Activated gamma-delta T cell (primary cell): ENCODE results near the gene SMAD9.

ENCODE experiments used
- DNase-seq: peaks from one replicate; lab custom pipeline; 2025; lab: John Stamatoyannopoulos, UW
- total RNA-seq, 2 donors: gene quantifications; one replicate each; lab custom pipeline; 2026; lab: John Stamatoyannopoulos, UW

The SMAD9 gene
- total RNA-seq, result 0 to 0.09 reads per million in 2 donors

DNA sequence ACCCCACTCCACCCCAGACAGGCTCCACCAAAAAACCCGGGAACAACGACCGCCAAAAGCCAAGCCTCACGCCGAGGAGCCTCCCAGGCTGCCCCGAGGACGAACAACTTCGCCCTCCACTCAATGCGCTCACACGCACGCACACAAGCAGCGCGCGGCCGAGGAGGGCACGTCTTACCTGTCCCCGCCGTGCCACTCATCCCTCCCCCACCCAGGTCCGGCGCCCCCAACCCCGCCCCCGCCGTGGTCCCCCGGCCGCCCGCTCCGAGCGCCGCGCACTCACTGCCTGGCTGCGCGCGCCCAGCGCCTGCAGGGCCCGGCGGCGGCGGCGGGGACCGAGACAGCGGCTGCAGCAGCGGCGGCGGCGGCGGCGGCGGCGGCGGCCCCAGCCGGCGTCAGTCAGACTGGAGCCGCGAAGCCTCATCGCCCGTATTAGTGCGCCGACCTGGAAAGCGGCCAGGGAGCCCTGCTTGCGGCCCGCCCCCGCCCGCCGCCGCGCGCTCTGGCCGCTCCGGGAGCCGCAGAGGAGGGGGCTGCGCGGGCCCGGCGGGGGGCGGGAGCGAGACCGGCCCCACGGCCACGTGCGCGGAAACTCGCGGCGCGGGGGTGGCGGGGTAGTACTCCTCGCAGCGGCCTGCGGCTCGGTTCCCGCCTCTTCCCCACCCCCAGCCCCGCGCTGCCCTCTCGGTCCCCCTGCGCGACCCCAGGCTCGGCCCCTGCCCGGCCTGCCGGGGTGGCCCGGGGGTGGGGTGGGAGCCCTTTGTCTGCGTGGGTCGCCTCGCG lies at the start of gene SMAD9:
TSS of gene SMAD9 (minus strand) at position 406 of the 783 bp plus-strand sequence. CDS start 40,549 bp downstream, outside the sequence.
- DNase-seq, result no peak

GRCh38 chr13:36966404-36966803 lies 46.4 kb upstream of the SMAD9 start:
- DNase-seq, result no peak

DNA sequence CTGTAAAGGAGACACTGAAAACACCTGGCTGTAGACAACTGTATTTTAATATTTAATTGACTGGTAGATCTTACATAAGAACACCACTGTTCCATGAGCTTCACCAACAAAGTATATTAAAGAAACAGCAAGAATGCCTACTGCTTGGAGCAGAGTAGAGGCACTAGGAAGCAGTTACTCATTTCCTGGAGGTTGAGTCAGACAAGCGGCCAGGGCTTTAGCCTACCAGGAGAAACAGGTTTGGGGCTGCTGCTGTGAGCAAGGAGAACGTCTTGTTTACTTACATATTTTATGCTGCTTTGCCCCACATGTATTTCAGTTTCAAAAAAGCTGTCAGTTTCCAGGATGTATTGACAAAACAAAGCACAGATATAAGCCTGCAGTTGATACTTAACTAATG lies 45.7 kb upstream of the SMAD9 start:
- no peak for DNase-seq

- DNase-seq, result no peak
These were observed 39.5 kb upstream of the SMAD9 start for GRCh38 chr13:36959456-36960116.

DNA sequence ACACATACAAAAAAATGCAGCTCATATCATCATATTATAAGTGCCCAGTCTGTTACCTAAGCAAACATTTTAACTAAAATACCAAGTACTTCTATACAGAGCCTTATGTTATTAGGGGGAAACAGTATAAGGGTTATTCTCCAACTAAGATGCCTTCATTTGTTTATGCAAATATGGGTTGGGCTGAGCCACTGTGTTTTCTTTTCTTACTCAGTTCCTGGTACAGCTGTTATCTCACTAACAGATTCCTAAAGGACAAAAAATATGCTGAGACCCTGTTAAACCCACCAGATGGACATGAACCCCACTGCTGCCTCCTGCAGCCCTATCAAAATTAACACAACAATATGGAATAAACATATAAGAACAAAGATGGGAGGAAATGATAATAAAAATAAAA lies 34.5 kb upstream of the SMAD9 start:
- no peak for DNase-seq

- no peak for DNase-seq
These were observed 30.9 kb upstream of the SMAD9 start for GRCh38 chr13:36950920-36951319.

- DNase-seq, result no peak
These were observed 30.3 kb upstream of the SMAD9 start for GRCh38 chr13:36950330-36950729.

GRCh38 chr13:36945078-36945477 lies 25.0 kb upstream of the SMAD9 start:
- no peak for DNase-seq

DNA sequence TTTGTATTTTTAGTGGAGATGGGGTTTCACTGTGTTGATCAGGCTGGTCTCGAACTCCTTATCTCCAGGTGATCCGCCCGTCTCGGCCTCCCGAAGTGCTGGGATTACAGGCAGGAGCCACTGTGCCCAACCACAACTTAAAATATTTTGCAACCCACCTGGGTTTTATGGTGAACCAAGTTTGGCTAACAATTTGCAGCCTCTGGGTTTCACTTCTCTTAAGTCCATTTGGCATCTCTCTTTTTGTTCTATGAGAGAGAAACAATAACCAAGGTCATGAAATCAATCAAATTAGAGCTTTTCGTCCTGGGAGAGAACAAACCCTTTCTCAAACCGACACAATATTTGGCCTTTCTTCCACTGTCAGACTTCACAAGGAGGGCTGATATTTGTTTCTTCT lies 5.6 kb upstream of the SMAD9 start:
- no peak for DNase-seq

DNA sequence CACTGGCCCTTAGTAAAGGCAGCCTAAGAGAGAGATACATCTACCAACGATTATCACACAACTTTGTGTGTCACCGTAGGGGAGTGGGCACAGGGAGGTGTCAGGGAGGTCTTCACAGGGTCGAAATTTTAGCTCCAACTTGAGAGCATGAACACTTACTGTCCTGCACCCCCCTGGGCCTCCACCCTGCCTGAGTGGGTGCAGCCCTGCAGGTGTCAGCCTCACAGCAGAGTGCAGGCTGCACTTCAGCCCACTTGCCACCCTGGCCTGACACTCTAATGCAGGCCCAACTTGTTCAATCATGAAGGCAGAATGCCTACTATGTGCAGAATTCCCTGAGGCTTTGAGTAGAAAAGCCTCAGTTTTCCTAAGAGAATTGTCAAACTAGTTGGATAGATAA lies 4.0 kb upstream of the SMAD9 start:
- no peak for DNase-seq

DNA sequence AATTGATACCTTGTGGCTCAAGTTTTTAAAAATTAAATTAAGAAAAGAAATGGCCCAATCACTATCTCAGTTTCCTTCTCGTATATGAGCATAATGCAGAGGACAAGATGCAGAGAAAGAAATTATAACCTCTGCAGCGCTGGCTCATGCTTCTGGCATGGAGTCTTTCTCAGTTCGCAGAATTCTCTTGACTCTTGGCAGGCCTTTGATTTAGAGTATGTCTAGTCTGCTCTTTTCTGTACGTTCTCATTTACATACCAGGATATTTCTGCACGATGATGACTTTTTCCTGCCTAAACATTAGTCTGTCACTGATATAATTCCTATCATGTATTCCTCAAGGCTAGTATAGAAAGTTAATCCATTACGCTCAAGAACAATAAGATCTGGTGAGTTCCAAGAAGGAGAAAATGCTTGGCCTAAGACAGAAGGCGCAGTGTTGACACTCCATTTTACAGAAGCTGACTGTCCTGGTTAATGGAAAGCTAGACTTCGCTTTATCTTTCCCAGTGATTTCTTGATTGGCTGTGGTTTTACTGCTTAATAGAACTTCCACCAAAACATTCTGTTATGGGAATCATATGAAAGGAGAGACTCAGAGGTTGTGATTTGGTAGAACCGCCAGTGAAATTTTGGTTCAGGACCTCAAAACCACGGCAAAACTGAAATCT lies 1.7 kb upstream of the SMAD9 start:
- DNase-seq, result no peak

DNA sequence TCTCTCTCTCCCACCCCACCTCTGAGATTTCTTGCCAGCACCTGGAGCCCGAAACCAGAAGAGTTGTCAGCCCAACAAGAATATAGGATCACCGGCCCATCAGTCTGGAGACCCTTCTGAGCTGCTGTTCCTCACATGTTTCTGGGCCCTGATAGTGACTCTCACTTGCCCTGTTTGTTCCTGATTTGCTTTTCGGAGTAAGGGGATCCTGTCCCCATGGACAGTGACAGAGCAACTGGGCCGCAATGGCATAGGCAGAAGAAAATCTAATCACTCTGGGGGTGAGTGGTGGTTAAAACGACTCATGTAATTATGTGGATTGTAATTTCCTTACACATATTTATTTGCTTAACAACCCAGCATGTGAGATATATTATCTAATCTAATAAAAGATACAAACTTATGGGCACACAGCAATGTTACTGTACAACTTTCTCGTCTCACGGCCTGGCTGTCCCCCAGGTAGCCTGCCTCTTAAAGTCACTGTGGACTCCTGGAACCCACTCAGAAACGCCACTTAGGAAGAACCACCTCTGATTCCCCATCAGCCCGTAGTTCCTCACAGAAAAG lies 663 bp upstream of the SMAD9 start:
- no peak for DNase-seq

- no peak for DNase-seq
These were observed 736 bp downstream of the SMAD9 start for GRCh38 chr13:36919171-36919832.

- no peak for DNase-seq
These were observed 1.5 kb downstream of the SMAD9 start for GRCh38 chr13:36918246-36919131.

GRCh38 chr13:36917311-36917710 lies 2.7 kb downstream of the SMAD9 start:
- DNase-seq, result no peak

DNA sequence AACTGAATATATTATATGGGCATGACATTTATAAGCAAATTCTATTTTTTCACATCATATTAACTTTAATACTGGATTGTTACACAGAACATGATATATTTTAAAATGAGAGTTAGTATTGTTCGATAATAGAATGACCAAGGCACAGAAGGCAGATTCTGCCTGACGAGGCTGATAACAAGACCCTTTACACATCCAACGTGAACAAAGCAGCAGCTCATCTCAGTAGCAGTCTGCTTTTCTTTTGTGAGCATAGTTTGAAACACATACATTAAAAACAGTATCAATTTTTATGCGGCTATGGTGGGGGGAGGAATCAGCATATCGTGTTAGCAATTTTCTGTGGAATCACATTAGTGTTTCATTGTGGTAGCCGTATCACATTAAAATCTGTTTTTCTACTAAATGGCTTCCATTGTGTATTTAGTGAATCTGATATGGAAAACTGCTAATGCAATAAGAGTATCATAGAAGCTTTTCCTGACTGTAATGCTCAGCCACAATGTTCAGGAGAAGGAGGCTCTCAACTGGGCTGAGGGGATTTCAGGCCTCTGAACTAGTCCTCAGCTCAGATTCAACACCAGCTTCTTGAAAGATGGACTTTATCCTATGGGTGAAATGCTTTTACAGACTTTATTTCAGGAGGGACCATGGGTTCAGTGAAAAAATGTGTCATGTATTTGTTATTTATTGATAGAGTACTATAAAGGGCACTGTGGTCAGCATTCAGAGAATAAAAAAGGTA lies 4.0 kb downstream of the SMAD9 start:
- no peak for DNase-seq

DNA sequence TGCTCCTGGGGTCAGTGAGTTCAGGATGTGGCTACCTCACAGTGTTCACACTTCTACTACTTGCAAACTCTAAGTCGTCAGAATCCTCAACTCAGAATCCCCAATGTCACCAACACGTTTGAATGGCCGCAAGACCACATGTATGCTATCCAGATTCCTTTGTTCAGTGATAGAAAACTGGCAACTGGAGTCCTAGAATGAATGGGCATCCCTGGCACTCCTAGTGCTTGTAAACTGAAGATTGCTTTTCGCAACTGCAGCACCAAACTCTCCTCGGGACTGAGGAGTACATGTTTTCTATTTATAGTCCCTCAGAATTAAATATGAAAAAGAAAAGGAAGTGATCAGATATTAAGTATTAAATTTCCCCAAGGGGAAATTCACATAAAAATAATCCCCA lies 4.9 kb downstream of the SMAD9 start:
- DNase-seq, result no peak

DNA sequence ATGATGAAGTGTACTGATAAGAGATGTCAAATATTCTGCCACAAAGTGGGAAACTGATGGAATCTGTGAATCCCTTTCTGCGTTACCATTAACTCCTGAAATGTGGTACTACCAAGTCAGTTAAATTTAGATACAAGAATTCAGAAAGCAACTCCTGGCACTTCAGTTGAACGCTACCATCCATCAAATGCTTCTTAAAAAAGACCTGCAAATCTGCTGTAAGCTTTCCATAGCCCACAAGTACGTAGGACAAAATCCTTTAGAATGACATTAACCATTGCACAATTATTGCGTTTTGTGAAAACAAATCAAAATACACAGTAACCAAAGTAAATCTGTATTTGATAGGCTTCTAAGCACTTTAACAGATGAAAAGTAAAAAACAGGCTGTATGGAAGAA lies 5.4 kb downstream of the SMAD9 start:
- no peak for DNase-seq

DNA sequence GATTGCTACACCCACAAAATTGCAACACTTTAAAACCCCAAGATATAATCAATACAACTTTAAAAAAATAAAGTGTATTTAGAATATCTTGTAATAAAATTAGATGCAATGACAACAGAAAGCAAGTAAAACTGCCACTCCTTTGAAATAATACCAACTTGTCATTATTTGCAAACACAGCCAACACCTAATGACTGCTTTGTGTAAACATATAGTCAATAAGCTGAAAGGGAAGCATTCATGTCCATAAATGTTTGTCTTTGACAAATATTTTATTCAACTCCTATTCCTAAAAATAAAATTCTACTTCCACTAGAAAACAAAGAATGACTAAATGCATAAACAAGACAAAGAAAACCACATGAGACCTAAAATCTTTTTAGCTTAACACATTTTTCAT lies 6.6 kb downstream of the SMAD9 start:
- no peak for DNase-seq

DNA sequence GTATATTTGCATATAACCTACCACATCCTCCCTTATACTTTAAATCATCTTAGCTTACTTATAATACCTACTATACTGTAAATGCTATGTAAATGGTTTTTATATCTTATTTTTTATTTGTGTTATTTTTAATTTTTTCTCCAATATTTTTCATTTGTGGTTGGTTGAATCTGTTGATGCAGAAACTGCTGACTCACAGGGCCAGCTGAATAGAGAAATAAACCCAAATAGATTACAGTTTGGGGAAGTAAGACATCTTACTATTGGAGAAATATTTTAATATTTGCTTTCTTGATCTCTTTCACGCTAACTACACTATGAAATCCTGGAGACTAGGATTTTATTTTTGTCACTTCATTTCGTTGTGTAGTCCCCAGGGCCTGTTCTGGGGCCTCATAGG lies 7.1 kb downstream of the SMAD9 start:
- DNase-seq, result no peak
